H1 (cell line): Measurements from ENCODE around the gene ZSCAN22.

Source experiments
- CEBPB ChIP-seq: IDR thresholded peaks from 2 replicates; pipeline ENCODE4 v1.6.1; 2012; ENCODE audit warnings: low read depth, low read length
- CTCF ChIP-seq, 3 experiments: IDR thresholded peaks; 1 replicate in 2 of 3; 2 replicates in 1 of 3; pipeline versions ENCODE4 v1.5.1 to v1.6.1; 2011; ENCODE audit warnings: low read length in 3 of 3, mild to moderate bottlenecking in 3 of 3, inconsistent platforms in 2 of 3, low read depth in 1 of 3, moderate library complexity in 1 of 3; ENCODE audit not compliant: insufficient read depth in 1 of 3; ENCODE audit errors: control extremely low read depth in 1 of 3
- EP300 ChIP-seq, 2 experiments: IDR thresholded peaks; 1 replicate in 1 of 2; 2 replicates in 1 of 2; pipeline ENCODE4 v1.6.1; 2011 to 2012; ENCODE audit warnings: low read depth in 2 of 2, low read length in 2 of 2, mild to moderate bottlenecking in 2 of 2, borderline replicate concordance in 1 of 2, inconsistent platforms in 1 of 2, moderate library complexity in 1 of 2
- HDAC6 ChIP-seq: IDR thresholded peaks from one replicate; pipeline ENCODE4 v1.7.1; 2012; ENCODE audit warnings: low read depth, mild to moderate bottlenecking, inconsistent platforms, low read length, moderate library complexity
- KDM1A ChIP-seq: fragments of 200-600, 300-600 bp; sonication (generic); IDR thresholded peaks from 2 replicates; pipeline ENCODE4 v1.7.1; 2016; ENCODE audit warnings: mild to moderate bottlenecking, low read length, borderline replicate concordance
- MAFK ChIP-seq: IDR thresholded peaks from 2 replicates; pipeline ENCODE4 v1.6.1; 2012; ENCODE audit warnings: low read depth, mild to moderate bottlenecking, improper control_type of control experiment, low read length
- POLR2A ChIP-seq, 2 experiments: IDR thresholded peaks; 1 replicate in 1 of 2; 2 replicates in 1 of 2; pipeline ENCODE4 v1.6.1; 2011; ENCODE audit warnings: low read depth in 2 of 2, low read length in 2 of 2, mild to moderate bottlenecking in 2 of 2; ENCODE audit errors: control extremely low read depth in 1 of 2
- POLR2AphosphoS5 ChIP-seq: IDR thresholded peaks from 2 replicates; pipeline ENCODE4 v1.6.1; 2011; ENCODE audit warnings: low read depth, low read length
- RAD21 ChIP-seq, 2 experiments: IDR thresholded peaks in 1 of 2; conservative IDR thresholded peaks in 1 of 2; 2 replicates each; pipeline ENCODE4 v1.6.1; 2011; ENCODE audit warnings: low read depth in 2 of 2, low read length in 2 of 2, improper control_type of control experiment in 1 of 2, inconsistent platforms in 1 of 2, mild to moderate bottlenecking in 1 of 2, moderate library complexity in 1 of 2
- SIN3A ChIP-seq, 2 experiments: IDR thresholded peaks in 1 of 2; conservative IDR thresholded peaks in 1 of 2; 2 replicates each; pipeline ENCODE4 v1.6.1; 2011 to 2012; ENCODE audit warnings: low read length in 2 of 2, improper control_type of control experiment in 1 of 2, low read depth in 1 of 2, mild to moderate bottlenecking in 1 of 2
- SIX5 ChIP-seq: IDR thresholded peaks from 2 replicates; pipeline ENCODE4 v1.6.1; 2011; ENCODE audit warnings: mild to moderate bottlenecking, low read depth, low read length
- TCF12 ChIP-seq: IDR thresholded peaks from 2 replicates; pipeline ENCODE4 v1.6.1; 2011; ENCODE audit warnings: low read depth, mild to moderate bottlenecking, low read length

- TF ChIP-seq POLR2A (IDR thresholded peaks at IDR 0.05; ENCODE audit: control extremely low read depth in 1 of 2, low read depth in 2 of 2, low read length in 2 of 2), result no peak
- TF ChIP-seq SIX5, result no peak
- no peak for TF ChIP-seq CTCF (IDR thresholded peaks at IDR 0.05; ENCODE audit: control extremely low read depth in 1 of 3, insufficient read depth in 1 of 3, low read depth in 1 of 3, low read length in 3 of 3)
- TF ChIP-seq CEBPB, result no peak
- no peak for TF ChIP-seq KDM1A
- no peak for TF ChIP-seq EP300 (IDR thresholded peaks at IDR 0.05; ENCODE audit: borderline replicate concordance in 1 of 2, low read depth in 2 of 2, low read length in 2 of 2)
- no peak for TF ChIP-seq SIN3A (conservative IDR thresholded peaks at IDR 0.05 in 1 of 2, IDR thresholded peaks at IDR 0.05 in 1 of 2; ENCODE audit: low read depth in 1 of 2, low read length in 2 of 2)
- no peak for TF ChIP-seq HDAC6
- no peak for TF ChIP-seq POLR2AphosphoS5
- TF ChIP-seq TCF12, result no peak
- TF ChIP-seq MAFK, result no peak
- no peak for TF ChIP-seq RAD21 (IDR thresholded peaks at IDR 0.05 in 1 of 2, conservative IDR thresholded peaks at IDR 0.05 in 1 of 2; ENCODE audit: low read depth in 2 of 2, low read length in 2 of 2)
Observed at GRCh38 chr19:58380037-58380661, 53.4 kb downstream of the ZSCAN22 start.
